ENCODE data around the gene PKIG. TPM values are rescaled to one million over a fixed set of nuclear protein-coding genes. Genes with fewer than 3 reads are reported as not detected.
"Not testable (repeated sequence)": the region's sequence is repeated elsewhere in the genome, so short reads cannot be mapped to it uniquely, and the experiment has no call there.

The PKIG gene
- total RNA-seq, 3 donors from 2014 or later, result 2.1 to 3.5 (median 2.8) TPM

DNA sequence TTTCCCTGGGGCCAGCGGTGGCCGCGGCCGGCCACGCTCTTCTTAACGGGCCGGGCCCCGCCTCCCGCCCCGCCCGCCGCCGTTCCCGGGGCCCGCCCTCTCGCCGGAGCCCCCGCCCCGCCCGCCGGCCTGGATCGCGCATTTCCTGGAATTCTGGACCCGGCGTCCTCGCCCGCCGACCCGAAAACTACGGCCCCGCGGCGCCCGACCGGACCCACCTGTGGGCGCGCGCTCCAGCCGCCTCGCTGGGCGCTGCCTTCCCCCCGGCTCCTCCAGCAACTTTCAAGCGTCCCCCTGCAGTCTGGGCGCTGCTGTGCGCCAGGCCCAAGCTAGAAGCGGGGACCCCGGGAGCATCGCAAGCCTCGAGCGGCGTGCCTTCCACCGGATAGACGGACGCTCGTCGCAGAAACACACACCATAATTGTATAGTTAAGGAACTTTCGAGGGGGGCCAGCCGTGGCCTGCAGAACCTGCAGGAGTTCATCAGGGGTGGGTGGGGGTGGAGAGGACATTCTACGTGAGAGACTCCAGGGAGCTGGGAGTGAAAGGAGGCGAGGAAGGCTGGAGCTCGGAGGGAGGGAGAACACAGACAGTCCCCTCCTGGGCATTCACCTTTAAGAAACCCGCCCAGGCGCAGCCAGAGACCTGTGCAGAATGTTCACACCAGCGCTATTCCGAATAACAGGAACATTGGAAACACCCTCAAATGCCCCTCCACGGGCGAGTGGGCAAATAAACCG lies 69.5 kb downstream of the PKIG start, which contains the start of gene ADA:
Gene ADA, minus strand, starts transcription at position 16 of the 740 bp plus-strand sequence. CDS start 92 bp downstream, outside the sequence.
- H3K27me3 Mint-ChIP-seq (ENCODE audit: low read depth), result no peaks in the 10 kb centered on the region
- peak; percentile 60 to 63 for ATAC-seq
- no peak for DNase-seq
- no peaks in the 10 kb centered on the region for H3K9me3 Mint-ChIP-seq
- no peaks in the 10 kb centered on the region for H3K36me3 Mint-ChIP-seq (ENCODE audit: insufficient read depth)
- peak within 1 kb of the TSS; percentile 84 for H3K4me3 Mint-ChIP-seq
- peaks cover 47% of the 10 kb centered on the region for H3K4me1 Mint-ChIP-seq (ENCODE audit: low read depth)

DNA sequence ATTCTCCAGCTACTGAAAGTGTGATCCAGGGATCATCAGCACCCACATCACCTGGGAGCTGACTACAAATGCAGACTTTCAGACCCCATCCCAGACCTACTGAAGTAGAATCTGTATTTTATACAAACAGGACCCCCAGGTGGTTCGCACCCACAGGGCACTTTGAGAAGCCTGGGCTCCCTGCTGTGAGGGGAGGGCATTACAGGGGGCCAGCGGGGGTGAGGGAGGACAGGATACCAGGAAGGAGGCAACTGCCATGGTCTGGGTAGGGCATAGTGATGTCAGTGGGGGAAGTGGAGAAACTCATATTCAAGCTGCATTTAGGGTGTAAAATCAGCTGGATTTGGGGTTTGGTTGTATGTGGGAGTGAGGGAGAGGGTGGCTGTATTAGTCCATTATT lies 71.2 kb downstream of the PKIG start:
- peaks cover 32% of the 10 kb centered on the region for H3K4me1 Mint-ChIP-seq (ENCODE audit: low read depth)
- H3K9me3 Mint-ChIP-seq, result no peaks in the 10 kb centered on the region
- H3K36me3 Mint-ChIP-seq (ENCODE audit: insufficient read depth), result peaks cover 6% of the 10 kb centered on the region
- H3K4me3 Mint-ChIP-seq, result peak overlapping the region; percentile 64
- ATAC-seq (no peak), DNase-seq (no peak)
- no peaks in the 10 kb centered on the region for H3K27me3 Mint-ChIP-seq (ENCODE audit: low read depth)

DNA sequence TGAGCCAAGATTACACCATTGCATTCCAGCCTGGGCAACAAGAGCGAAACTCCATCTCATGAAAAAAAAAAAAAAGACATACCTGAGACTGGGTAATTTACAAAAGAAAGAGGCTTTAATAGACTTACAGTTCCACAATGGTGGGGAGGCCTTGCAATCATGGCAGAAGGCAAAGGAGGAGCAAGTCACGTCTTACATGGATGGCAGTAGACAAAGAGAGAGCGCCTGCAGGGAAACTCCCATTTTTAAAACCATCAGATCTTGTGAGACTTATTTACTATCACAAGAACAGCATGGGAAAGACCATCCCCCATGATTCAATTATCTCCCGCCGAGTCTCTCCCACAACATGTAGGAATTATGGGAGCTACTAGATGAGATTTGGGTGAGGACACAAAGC lies 71.8 kb downstream of the PKIG start:
- not testable (repeated sequence) for H3K4me3 Mint-ChIP-seq; DNase-seq; H3K9me3 Mint-ChIP-seq; ATAC-seq; H3K36me3 Mint-ChIP-seq (ENCODE audit: insufficient read depth); H3K27me3 Mint-ChIP-seq (ENCODE audit: low read depth)
- peaks cover 25% of the 10 kb centered on the region for H3K4me1 Mint-ChIP-seq (ENCODE audit: low read depth)

DNA sequence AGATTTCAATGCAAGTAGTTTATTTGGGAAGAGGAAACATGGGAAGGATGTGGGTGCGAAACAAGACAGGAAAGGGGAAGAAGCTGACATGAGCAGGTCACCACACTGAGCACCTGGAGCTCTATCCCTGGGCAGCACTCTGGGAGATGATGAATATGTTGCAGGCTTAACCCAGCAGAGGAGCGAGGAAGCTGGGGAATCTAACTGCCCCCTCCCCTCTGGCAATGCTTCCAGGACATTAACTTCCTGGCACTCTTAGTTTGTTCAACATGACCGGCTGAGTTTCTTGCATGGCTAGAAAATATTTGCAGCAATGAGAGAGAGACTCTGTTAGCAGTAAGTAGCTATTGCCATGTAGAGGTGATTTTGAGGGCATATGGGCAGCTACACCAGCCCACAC lies 74.1 kb downstream of the PKIG start:
- Mint-ChIP-seq H3K4me3 (no peak overlapping the region), H3K36me3 (ENCODE audit: insufficient read depth) (peaks cover 18% of the 10 kb centered on the region)
- DNase-seq, result no peak

DNA sequence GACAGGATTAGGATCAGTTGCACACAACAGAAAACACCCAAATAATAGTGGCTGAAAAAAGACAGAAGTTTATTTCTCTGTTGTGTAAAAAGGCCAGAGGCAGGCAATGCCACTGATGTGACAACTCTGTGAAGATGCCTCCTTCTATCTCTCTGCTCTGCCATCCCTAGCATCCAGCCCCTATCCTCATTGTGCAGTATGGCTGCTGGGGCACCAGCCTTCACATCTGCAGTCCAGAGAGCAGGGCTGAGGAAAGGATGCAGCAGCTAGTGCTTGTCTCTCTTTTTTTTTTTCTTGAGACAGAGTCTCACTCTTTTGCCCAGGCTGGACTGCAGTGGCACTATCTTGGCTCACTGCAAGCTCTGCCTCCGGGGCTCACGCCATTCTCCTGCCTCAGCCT lies 75.5 kb downstream of the PKIG start:
- ATAC-seq, result no peak
- peaks cover 5% of the 10 kb centered on the region for H3K4me1 Mint-ChIP-seq (ENCODE audit: low read depth)
- peaks cover 20% of the 10 kb centered on the region for H3K36me3 Mint-ChIP-seq (ENCODE audit: insufficient read depth)
- no peak for DNase-seq
- H3K9me3 Mint-ChIP-seq, result no peaks in the 10 kb centered on the region
- H3K4me3 Mint-ChIP-seq, result no peak overlapping the region
- no peaks in the 10 kb centered on the region for H3K27me3 Mint-ChIP-seq (ENCODE audit: low read depth)

More for the DNA sequence above, 74.1 kb downstream of the PKIG start:
- ATAC-seq, result no peak
- H3K27me3 Mint-ChIP-seq (ENCODE audit: low read depth), result no peaks in the 10 kb centered on the region
- H3K4me1 Mint-ChIP-seq (ENCODE audit: low read depth), result peaks cover 9% of the 10 kb centered on the region
- no peaks in the 10 kb centered on the region for H3K9me3 Mint-ChIP-seq

DNA sequence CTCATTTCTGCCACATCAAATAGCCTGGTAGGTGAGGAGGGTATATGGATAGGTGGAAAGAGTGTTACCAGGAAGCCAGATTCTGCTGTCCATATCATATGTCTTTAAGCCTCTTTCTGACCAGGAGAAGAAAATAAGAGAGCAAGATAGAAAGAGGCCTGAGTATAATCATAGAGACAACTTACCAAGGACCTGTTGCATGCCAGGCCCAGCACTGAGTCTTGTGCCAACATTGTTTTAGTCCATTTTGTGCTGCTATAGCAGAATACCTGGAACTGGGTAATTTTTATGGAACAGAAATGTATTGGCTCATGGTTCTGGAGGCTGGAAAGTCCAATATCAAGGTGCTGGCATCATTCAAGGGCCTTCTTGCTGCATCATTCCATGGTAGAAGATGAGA lies 76.4 kb downstream of the PKIG start:
- no peaks in the 10 kb centered on the region for H3K27me3 Mint-ChIP-seq (ENCODE audit: low read depth)
- ATAC-seq, result no peak
- DNase-seq, result no peak
- H3K9me3 Mint-ChIP-seq, result no peaks in the 10 kb centered on the region
- H3K4me3 Mint-ChIP-seq, result no peak overlapping the region
- peaks cover 2% of the 10 kb centered on the region for H3K4me1 Mint-ChIP-seq (ENCODE audit: low read depth)
- H3K36me3 Mint-ChIP-seq (ENCODE audit: insufficient read depth), result peaks cover 20% of the 10 kb centered on the region

DNA sequence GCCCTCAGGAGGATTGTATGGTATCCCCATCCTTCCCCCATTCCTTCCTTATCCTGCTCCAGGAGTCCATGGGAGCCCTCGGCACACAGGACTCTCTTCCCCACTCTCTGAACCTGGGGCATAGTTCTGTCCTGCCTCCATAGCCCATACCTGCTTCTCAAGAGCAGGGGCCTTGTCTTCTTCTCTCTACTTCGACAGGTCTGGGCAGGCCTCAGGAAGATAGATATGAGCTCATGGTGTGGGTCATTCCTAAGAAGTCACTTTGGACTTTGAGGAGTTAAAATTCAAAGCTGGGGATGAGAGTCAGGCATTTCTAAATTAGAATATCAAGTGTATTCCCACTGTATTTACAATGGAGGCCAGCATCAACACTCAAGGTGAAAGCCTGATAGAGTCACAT lies 77.6 kb downstream of the PKIG start:
- no peaks in the 10 kb centered on the region for H3K9me3 Mint-ChIP-seq
- no peaks in the 10 kb centered on the region for H3K27me3 Mint-ChIP-seq (ENCODE audit: low read depth)
- DNase-seq (no peak), ATAC-seq (no peak)
- H3K4me3 Mint-ChIP-seq, result no peak overlapping the region
- peaks cover 7% of the 10 kb centered on the region for H3K4me1 Mint-ChIP-seq (ENCODE audit: low read depth)
- peaks cover 22% of the 10 kb centered on the region for H3K36me3 Mint-ChIP-seq (ENCODE audit: insufficient read depth)

DNA sequence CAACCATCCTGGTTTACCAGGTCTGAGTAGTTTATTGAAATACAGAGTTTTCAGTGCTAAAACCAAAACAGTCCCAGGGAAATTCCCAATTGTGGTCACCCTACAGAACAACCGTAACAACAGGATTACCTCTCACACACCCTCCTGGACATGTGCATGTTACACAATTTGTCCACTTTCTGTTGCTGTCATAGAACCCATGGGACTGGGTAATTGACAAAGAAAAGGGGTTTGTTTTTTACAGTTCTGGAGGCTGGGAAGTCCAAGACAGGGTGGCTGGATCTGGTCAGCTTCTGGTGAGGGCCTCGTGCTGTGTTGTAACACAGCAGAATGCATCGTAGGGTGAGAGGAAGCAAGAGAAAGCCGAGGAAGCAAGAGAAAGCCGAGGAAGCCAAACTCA lies 78.2 kb downstream of the PKIG start:
- H3K9me3 Mint-ChIP-seq, result no peaks in the 10 kb centered on the region
- H3K27me3 Mint-ChIP-seq (ENCODE audit: low read depth), result no peaks in the 10 kb centered on the region
- H3K4me1 Mint-ChIP-seq (ENCODE audit: low read depth), result peaks cover 7% of the 10 kb centered on the region
- no peak overlapping the region for H3K4me3 Mint-ChIP-seq
- DNase-seq (no peak), ATAC-seq (no peak)
- H3K36me3 Mint-ChIP-seq (ENCODE audit: insufficient read depth), result peaks cover 22% of the 10 kb centered on the region

DNA sequence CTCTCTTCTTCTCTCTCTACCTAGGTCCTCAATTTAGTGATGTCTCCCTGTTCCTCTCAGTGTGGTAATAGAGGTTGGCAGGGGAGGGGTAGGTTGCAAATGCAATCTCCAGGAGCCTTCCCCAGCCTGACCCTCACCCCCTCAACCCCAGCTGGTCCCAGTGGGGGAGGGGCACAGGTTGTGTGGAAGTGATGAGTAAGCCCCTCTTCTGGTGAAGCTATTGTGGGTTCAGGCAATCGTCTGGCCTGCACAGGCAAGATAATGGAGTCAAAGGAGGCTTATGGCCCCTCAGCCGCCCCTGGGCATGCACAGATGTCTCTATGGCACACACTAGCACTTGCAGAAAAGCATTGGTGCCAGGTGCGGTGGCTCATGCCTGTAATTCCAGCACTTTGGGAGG lies 79.9 kb downstream of the PKIG start:
- peaks cover 9% of the 10 kb centered on the region for H3K4me1 Mint-ChIP-seq (ENCODE audit: low read depth)
- no peak overlapping the region for H3K4me3 Mint-ChIP-seq
- no peaks in the 10 kb centered on the region for H3K27me3 Mint-ChIP-seq (ENCODE audit: low read depth)
- no peaks in the 10 kb centered on the region for H3K9me3 Mint-ChIP-seq
- ATAC-seq (no peak), DNase-seq (no peak)
- peaks cover 22% of the 10 kb centered on the region for H3K36me3 Mint-ChIP-seq (ENCODE audit: insufficient read depth)

DNA sequence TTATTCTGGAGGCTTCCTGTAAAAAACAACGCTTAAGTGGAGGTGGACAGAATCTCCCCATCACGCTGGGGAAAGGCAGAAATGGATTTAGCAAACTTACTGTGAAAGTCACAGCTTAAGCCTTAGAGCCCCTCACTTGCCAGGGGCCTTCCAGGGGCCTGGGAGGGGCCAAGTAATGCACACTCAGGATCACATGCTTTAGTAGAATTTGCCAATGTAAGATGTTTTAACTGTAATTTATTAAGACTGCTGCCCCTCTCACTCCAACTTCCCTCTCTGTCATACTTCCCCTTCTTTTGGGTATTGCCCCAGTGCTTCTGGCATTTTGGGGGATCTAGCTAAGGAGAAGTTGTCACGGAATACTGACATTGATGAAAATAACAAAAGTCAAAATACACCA lies 81.8 kb downstream of the PKIG start:
- ATAC-seq (no peak), DNase-seq (no peak)
- Mint-ChIP-seq H3K4me3 (no peak overlapping the region), H3K27me3 (ENCODE audit: low read depth) (no peaks in the 10 kb centered on the region), H3K36me3 (ENCODE audit: insufficient read depth) (peaks cover 14% of the 10 kb centered on the region), H3K4me1 (ENCODE audit: low read depth) (peaks cover 12% of the 10 kb centered on the region), H3K9me3 (no peaks in the 10 kb centered on the region)

DNA sequence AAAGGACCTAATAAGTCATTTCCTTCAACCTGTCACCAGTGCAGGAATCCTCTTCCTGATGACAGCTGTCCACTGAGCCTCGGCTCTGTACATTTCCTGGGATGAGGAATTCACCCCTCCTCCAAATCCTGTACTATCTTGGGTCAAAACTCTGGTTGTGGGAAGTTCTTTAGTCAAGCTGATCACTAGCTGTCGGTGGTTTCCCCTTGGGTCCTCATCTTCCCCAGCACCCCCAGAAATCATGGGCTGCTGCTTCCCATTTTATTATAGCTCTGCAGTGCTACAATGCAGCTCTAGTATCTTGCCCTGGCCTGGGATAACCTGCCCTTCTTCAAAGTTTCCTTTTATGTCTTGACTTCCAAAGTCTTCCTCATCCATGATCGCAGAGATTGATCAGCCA lies 83.7 kb downstream of the PKIG start:
- Mint-ChIP-seq H3K9me3 (no peaks in the 10 kb centered on the region), H3K4me1 (ENCODE audit: low read depth) (peaks cover 13% of the 10 kb centered on the region), H3K27me3 (ENCODE audit: low read depth) (no peaks in the 10 kb centered on the region), H3K36me3 (ENCODE audit: insufficient read depth) (peaks cover 4% of the 10 kb centered on the region), H3K4me3 (no peak overlapping the region)
- no peak for DNase-seq
- no peak for ATAC-seq

Other genes starting within 250 kb of the PKIG start
- not detected for gene R3HDML, start 245.5 kb upstream of the PKIG start, total RNA-seq
- under 1 TPM; 0.11 to 0.27 (median 0.18) TPM for gene HNF4A, start 226.9 kb upstream of the PKIG start, total RNA-seq
- gene TTPAL, start 106.7 kb upstream of the PKIG start, total RNA-seq, result 10 to 100 TPM; 24.3 to 25.3 (median 25.3) TPM
- 10 to 100 TPM; 34.6 to 44.1 (median 37.9) TPM for gene SERINC3, start 60.5 kb upstream of the PKIG start, total RNA-seq
- gene ADA, start 69.1 kb downstream of the PKIG start, total RNA-seq, result 10 to 100 TPM in 2 of 3 donors, 1 to 10 TPM in 1; 8.8 to 13.5 (median 12.5) TPM
- gene CCN5, start 132.8 kb downstream of the PKIG start, total RNA-seq, result under 1 TPM in 1 of 3 donors, not detected in 2; 0.15 TPM
- 1 to 10 TPM in 2 of 3 donors, under 1 TPM in 1; 0.96 to 1.6 (median 1.1) TPM for gene KCNK15, start 163.3 kb downstream of the PKIG start, total RNA-seq
- gene RIMS4, start 228.0 kb downstream of the PKIG start, total RNA-seq, result under 1 TPM in 2 of 3 donors, not detected in 1; 0.03 to 0.15 TPM